ENCODE results near the gene WWOX. TPM values are rescaled to one million over a fixed set of nuclear protein-coding genes. Genes with fewer than 3 reads are reported as not detected.

WWOX gene
- polyA plus RNA-seq, 4 donors, result 4.9 to 15.8 (median 7.0) TPM

DNA sequence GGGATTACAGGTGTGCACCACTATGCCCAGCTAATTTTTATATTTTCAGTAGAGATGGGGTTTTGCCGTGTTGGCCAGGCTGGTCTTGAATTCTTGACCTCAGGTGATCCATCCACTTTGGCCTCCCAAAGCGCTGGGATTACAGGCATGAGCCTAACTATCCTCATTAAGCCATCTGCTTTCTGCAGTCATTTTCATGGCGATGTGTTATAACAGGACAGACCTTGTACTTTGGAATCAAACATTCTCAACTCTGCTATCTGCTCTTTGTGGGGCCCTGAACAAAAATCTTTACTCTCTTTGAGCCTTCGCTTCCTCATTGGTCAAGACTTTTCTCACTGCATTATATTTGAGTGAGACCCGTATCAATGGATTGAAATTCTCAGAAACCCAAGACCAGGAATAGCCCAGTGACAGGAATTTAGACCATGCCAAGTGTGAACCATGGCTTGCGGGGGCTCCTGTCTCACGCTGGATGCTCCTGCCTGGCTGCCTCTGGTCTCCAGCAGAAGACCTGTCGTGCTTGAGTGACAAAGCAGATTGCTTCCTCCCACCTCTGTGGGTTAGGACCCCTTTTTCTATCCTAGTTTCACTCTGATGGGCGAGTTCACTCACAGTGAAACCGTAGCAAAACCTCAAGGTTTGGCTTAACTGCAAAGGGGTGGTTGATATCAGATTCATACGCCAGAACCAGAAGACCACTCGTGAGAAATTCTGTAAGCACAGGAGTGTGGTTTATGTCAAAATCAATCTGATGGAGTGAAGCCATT lies 982.0 kb downstream of the WWOX start:
- peak; percentile 56 to 81 for DNase-seq
- H3K27me3 ChIP-seq (ENCODE audit: control insufficient read depth in 3 of 3, insufficient read depth in 3 of 3, low read length in 3 of 3), result no peaks in the 10 kb centered on the region
- H3K4me1 ChIP-seq (ENCODE audit: control insufficient read depth in 3 of 3, insufficient read depth in 2 of 3, low read depth in 1 of 3, low read length in 2 of 3), result peaks cover 0 to 6% (median 3%) of the 10 kb centered on the region in 3 donors
- no peaks in the 10 kb centered on the region for H3K36me3 ChIP-seq (ENCODE audit: control insufficient read depth in 3 of 3, insufficient read depth in 2 of 3, low read depth in 1 of 3, low read length in 3 of 3)
- H3K27ac ChIP-seq (ENCODE audit: low read depth in 1 of 3, low read length in 2 of 3), result peak overlapping the region in 1 of 3 donors; percentile 2
- H3K9me3 ChIP-seq (ENCODE audit: control insufficient read depth in 2 of 2, insufficient read depth in 1 of 2, low read depth in 1 of 2, low read length in 1 of 2), result no peaks in the 10 kb centered on the region
- H3K4me3 ChIP-seq (ENCODE audit: low read depth in 1 of 3, low read length in 3 of 3), result no peak overlapping the region
- 57 to 75% (median 61%) methylated on average over 12 of the region's 12 CpGs for WGBS, 3 donors
- no peak for FAIRE-seq

DNA sequence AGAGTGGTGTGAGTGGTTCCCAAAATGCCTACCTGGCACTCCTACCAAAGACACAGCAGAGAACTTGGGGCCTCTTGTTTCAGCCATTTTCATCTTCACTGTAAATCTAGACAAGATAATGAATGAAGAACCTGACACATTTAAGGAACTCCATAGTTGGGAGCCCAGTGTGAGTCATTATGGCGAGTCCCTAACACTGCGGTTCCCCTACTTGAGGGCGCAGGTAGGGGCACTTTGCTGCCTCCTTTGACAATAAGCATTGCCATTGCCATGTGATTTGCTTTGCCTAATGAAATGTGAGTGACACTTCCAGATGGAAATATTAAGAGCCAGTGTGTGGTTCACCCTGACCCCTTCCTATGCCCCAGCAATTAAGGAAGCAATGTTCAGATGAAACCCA lies 983.5 kb downstream of the WWOX start:
- Histone ChIP-seq H3K4me1 (ENCODE audit: control insufficient read depth in 3 of 3, insufficient read depth in 2 of 3, low read depth in 1 of 3, low read length in 2 of 3) (peaks cover 0 to 6% (median 3%) of the 10 kb centered on the region in 3 donors), H3K9me3 (ENCODE audit: control insufficient read depth in 2 of 2, insufficient read depth in 1 of 2, low read depth in 1 of 2, low read length in 1 of 2) (no peaks in the 10 kb centered on the region), H3K27ac (ENCODE audit: low read depth in 1 of 3, low read length in 2 of 3) (no peak overlapping the region), H3K27me3 (ENCODE audit: control insufficient read depth in 3 of 3, insufficient read depth in 3 of 3, low read length in 3 of 3) (no peaks in the 10 kb centered on the region), H3K36me3 (ENCODE audit: control insufficient read depth in 3 of 3, insufficient read depth in 2 of 3, low read depth in 1 of 3, low read length in 3 of 3) (peaks cover 0 to under 1% (median 0%) of the 10 kb centered on the region in 3 donors), H3K4me3 (ENCODE audit: low read depth in 1 of 3, low read length in 3 of 3) (no peak overlapping the region)
- WGBS, 3 donors, result 88 to 99% (median 88%) methylated on average over 3 of the region's 3 CpGs
- DNase-seq (no peak), FAIRE-seq (no peak)

DNA sequence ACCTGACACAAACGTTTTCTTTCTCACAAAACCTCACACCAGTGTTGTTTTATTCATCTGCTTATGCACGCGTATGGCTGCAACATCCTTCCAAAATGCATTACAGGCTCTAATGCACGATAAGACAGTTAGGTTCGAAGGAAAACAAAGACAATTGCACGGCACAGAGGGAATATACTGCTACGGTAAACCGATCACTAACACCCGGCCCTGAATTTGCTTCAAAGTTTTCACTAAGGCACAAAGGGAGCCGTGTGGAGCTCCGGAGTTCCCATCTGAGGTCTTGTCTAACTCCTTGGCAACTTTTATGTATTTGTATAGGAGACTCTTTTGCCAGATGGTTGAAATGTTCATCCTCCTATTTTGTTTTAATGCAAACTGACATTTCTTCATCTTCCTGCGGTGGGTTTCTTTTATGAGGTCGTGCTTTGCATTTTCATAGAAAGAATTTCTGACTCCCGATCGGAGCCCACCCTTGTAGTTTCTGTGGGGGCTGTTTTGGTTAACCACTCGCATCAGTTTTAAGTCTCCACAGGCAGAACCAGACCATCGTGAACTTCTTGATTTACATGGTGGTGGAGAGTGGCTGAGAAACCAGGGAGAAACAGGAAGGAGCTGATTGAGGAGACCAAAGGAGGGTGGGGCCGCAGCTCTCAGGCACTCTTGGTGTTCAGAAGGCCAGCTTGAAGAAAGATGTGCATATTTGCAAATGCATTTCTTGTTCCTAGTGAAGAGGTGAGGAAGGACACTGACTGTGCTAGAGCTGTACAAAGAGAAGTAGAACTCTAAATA lies 984.2 kb downstream of the WWOX start:
- DNase-seq, result no peak
- no peak overlapping the region for H3K27ac ChIP-seq (ENCODE audit: low read depth in 1 of 3, low read length in 2 of 3)
- no peaks in the 10 kb centered on the region for H3K27me3 ChIP-seq (ENCODE audit: control insufficient read depth in 3 of 3, insufficient read depth in 3 of 3, low read length in 3 of 3)
- H3K4me3 ChIP-seq (ENCODE audit: low read depth in 1 of 3, low read length in 3 of 3), result no peak overlapping the region
- H3K36me3 ChIP-seq (ENCODE audit: control insufficient read depth in 3 of 3, insufficient read depth in 2 of 3, low read depth in 1 of 3, low read length in 3 of 3), result peaks cover 0 to 4% (median 0%) of the 10 kb centered on the region in 3 donors
- peaks cover 0 to 6% (median 3%) of the 10 kb centered on the region in 3 donors for H3K4me1 ChIP-seq (ENCODE audit: control insufficient read depth in 3 of 3, insufficient read depth in 2 of 3, low read depth in 1 of 3, low read length in 2 of 3)
- no peaks in the 10 kb centered on the region for H3K9me3 ChIP-seq (ENCODE audit: control insufficient read depth in 2 of 2, insufficient read depth in 1 of 2, low read depth in 1 of 2, low read length in 1 of 2)
- no peak for FAIRE-seq
- WGBS, 3 donors, result 85 to 90% (median 86%) methylated on average over 18 of the region's 18 CpGs

DNA sequence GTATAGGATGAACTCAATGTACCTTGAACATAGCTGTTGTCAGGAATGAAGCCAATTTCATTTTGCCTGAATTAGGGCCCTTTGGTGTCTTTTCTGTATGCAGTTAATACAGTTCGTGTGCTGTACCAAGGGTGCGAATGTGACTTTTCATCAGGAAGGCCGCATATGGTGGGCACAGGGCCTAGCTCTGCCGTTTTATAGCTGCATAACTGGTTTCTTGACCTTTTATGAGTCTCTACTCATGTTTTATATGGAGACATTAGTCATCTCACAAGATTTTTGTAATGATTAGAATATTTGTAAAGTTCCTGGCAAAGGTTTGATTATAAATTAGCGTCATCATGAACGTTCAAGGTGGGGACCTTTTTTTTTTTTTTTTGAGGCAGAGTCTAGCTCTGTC lies 989.5 kb downstream of the WWOX start:
- no peak overlapping the region for H3K4me3 ChIP-seq (ENCODE audit: low read depth in 1 of 3, low read length in 3 of 3)
- peaks cover 0 to 4% of the 10 kb centered on the region in 2 donors for H3K9me3 ChIP-seq (ENCODE audit: control insufficient read depth in 2 of 2, insufficient read depth in 1 of 2, low read depth in 1 of 2, low read length in 1 of 2)
- FAIRE-seq (no peak), DNase-seq (no peak)
- peaks cover 0 to 4% (median 0%) of the 10 kb centered on the region in 3 donors for H3K36me3 ChIP-seq (ENCODE audit: control insufficient read depth in 3 of 3, insufficient read depth in 2 of 3, low read depth in 1 of 3, low read length in 3 of 3)
- WGBS, 3 donors, result 66 to 75% (median 74%) methylated on average over 6 of the region's 6 CpGs
- no peaks in the 10 kb centered on the region for H3K27me3 ChIP-seq (ENCODE audit: control insufficient read depth in 3 of 3, insufficient read depth in 3 of 3, low read length in 3 of 3)
- H3K27ac ChIP-seq (ENCODE audit: low read depth in 1 of 3, low read length in 2 of 3), result no peak overlapping the region
- H3K4me1 ChIP-seq (ENCODE audit: control insufficient read depth in 3 of 3, insufficient read depth in 2 of 3, low read depth in 1 of 3, low read length in 2 of 3), result peaks cover 0 to 3% (median 0%) of the 10 kb centered on the region in 3 donors

DNA sequence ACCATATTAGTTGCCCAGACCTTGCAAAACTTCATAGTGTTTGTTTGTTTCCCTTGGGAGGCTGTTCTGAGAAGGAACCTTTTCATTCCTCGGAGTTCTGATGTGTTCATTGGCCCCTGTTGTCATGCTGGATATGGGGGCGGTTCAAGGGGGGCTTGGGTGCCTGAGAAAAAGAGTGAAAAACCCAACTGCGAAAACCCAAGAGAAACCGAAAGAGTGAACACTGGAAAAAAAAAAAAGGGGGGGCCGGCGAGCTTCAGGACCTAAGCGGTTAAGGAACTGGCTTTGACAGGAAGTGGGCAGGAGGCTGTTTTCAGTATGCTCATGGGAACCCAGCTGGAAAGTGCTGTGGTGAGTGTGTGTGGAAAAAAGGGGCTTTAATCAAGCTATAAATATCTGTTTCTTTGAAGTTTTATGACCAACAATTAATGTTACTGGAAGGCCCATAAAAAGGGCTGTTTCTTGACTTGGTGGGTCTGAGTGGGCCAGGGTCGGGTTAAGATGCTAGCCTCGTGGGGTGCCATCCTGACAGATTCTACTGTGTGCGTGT lies 990.4 kb downstream of the WWOX start:
- Histone ChIP-seq H3K27me3 (ENCODE audit: control insufficient read depth in 3 of 3, insufficient read depth in 3 of 3, low read length in 3 of 3) (no peaks in the 10 kb centered on the region), H3K9me3 (ENCODE audit: control insufficient read depth in 2 of 2, insufficient read depth in 1 of 2, low read depth in 1 of 2, low read length in 1 of 2) (peaks cover 0 to 4% of the 10 kb centered on the region in 2 donors), H3K27ac (ENCODE audit: low read depth in 1 of 3, low read length in 2 of 3) (peak overlapping the region in 1 of 3 donors; percentile 36), H3K4me3 (ENCODE audit: low read depth in 1 of 3, low read length in 3 of 3) (no peak overlapping the region), H3K4me1 (ENCODE audit: control insufficient read depth in 3 of 3, insufficient read depth in 2 of 3, low read depth in 1 of 3, low read length in 2 of 3) (peaks cover 0 to 3% (median 0%) of the 10 kb centered on the region in 3 donors), H3K36me3 (ENCODE audit: control insufficient read depth in 3 of 3, insufficient read depth in 2 of 3, low read depth in 1 of 3, low read length in 3 of 3) (peaks cover 0 to 4% (median 0%) of the 10 kb centered on the region in 3 donors)
- FAIRE-seq (no peak), DNase-seq (peak; percentile 22 to 31)
- 32 to 55% (median 39%) methylated on average over 10 of the region's 10 CpGs for WGBS, 3 donors

DNA sequence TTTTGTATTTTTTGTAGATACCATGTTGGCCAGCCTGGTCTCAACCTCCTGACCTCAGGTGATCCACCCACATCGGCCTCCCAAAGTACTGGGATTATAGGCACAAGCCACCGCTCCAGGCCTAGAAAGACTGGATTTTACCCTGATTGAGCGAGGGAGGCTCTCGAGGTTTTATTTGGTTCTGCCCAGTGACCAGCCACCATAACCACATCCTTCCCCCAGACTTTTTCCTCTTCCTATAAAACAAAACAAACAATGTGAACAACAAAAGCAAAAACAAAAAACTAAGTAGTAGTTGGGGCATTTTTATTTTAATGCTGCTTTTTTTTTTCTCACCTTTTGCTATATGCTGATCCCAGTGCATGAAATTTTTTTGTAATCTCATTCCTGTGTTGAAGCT lies 991.5 kb downstream of the WWOX start:
- no peaks in the 10 kb centered on the region for H3K27me3 ChIP-seq (ENCODE audit: control insufficient read depth in 3 of 3, insufficient read depth in 3 of 3, low read length in 3 of 3)
- FAIRE-seq (no peak), DNase-seq (no peak)
- peaks cover 0 to 3% (median 0%) of the 10 kb centered on the region in 3 donors for H3K4me1 ChIP-seq (ENCODE audit: control insufficient read depth in 3 of 3, insufficient read depth in 2 of 3, low read depth in 1 of 3, low read length in 2 of 3)
- H3K9me3 ChIP-seq (ENCODE audit: control insufficient read depth in 2 of 2, insufficient read depth in 1 of 2, low read depth in 1 of 2, low read length in 1 of 2), result peaks cover 0 to 4% of the 10 kb centered on the region in 2 donors
- H3K36me3 ChIP-seq (ENCODE audit: control insufficient read depth in 3 of 3, insufficient read depth in 2 of 3, low read depth in 1 of 3, low read length in 3 of 3), result peaks cover 0 to 4% (median 0%) of the 10 kb centered on the region in 3 donors
- H3K27ac ChIP-seq (ENCODE audit: low read depth in 1 of 3, low read length in 2 of 3), result no peak overlapping the region
- H3K4me3 ChIP-seq (ENCODE audit: low read depth in 1 of 3, low read length in 3 of 3), result no peak overlapping the region
- 74 to 91% (median 79%) methylated on average over 4 of the region's 4 CpGs for WGBS, 3 donors

DNA sequence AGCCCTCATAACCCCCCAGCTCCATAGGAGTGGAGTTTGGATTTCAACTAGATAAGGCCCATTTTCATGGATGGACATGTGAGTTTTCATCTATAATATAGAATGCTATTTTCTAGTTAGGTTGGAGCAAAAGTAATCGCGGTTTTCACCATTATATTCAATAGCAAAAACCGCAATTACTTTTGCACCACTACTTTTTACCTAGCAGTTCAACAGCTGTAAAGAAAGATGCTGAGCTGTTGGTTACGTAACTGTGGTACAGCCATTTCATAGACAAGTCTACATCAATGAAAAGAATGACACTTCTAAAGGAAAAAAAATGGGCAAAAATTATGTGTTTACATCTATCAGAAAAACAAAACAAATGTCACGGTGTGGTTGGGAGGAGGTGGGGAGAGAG lies 993.4 kb downstream of the WWOX start:
- no peak overlapping the region for H3K4me3 ChIP-seq (ENCODE audit: low read depth in 1 of 3, low read length in 3 of 3)
- peaks cover 0 to 4% (median 0%) of the 10 kb centered on the region in 3 donors for H3K36me3 ChIP-seq (ENCODE audit: control insufficient read depth in 3 of 3, insufficient read depth in 2 of 3, low read depth in 1 of 3, low read length in 3 of 3)
- WGBS, 3 donors, result 92 to 93% (median 93%) methylated on average over 5 of the region's 5 CpGs
- H3K27ac ChIP-seq (ENCODE audit: low read depth in 1 of 3, low read length in 2 of 3), result no peak overlapping the region
- FAIRE-seq (no peak), DNase-seq (no peak)
- H3K27me3 ChIP-seq (ENCODE audit: control insufficient read depth in 3 of 3, insufficient read depth in 3 of 3, low read length in 3 of 3), result no peaks in the 10 kb centered on the region
- peaks cover 0 to 4% of the 10 kb centered on the region in 2 donors for H3K9me3 ChIP-seq (ENCODE audit: control insufficient read depth in 2 of 2, insufficient read depth in 1 of 2, low read depth in 1 of 2, low read length in 1 of 2)
- peaks cover 0 to 3% (median 0%) of the 10 kb centered on the region in 3 donors for H3K4me1 ChIP-seq (ENCODE audit: control insufficient read depth in 3 of 3, insufficient read depth in 2 of 3, low read depth in 1 of 3, low read length in 2 of 3)

DNA sequence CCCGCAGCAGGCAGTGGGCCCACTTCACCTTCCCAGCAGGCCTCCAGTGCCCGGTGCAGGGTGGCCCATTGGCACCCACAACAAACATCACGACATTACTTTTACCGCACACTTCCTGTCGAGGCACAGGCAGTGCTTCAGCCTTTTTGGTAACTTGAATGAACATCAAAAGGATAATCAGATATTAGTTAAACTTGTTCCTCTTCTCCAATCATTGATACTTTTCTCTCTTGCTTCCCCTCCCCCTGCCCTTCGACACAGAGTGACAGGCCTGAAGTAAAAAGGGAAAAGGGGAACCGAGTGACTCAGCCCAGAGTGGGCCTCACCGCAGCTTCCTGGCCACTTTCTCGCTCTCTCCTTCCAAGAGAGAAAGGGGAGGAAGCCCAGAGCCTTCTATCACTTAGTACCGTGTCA lies 994.1 kb downstream of the WWOX start:
- Histone ChIP-seq H3K36me3 (ENCODE audit: control insufficient read depth in 3 of 3, insufficient read depth in 2 of 3, low read depth in 1 of 3, low read length in 3 of 3) (no peaks in the 10 kb centered on the region), H3K27me3 (ENCODE audit: control insufficient read depth in 3 of 3, insufficient read depth in 3 of 3, low read length in 3 of 3) (no peaks in the 10 kb centered on the region), H3K27ac (ENCODE audit: low read depth in 1 of 3, low read length in 2 of 3) (no peak overlapping the region), H3K9me3 (ENCODE audit: control insufficient read depth in 2 of 2, insufficient read depth in 1 of 2, low read depth in 1 of 2, low read length in 1 of 2) (peaks cover 0 to 4% of the 10 kb centered on the region in 2 donors), H3K4me1 (ENCODE audit: control insufficient read depth in 3 of 3, insufficient read depth in 2 of 3, low read depth in 1 of 3, low read length in 2 of 3) (peaks cover 0 to 3% (median 0%) of the 10 kb centered on the region in 3 donors), H3K4me3 (ENCODE audit: low read depth in 1 of 3, low read length in 3 of 3) (no peak overlapping the region)
- no peak for FAIRE-seq
- DNase-seq, result peak in 1 of 2 donors; percentile 2
- 63 to 82% (median 69%) methylated on average over 10 of the region's 10 CpGs for WGBS, 3 donors
